GM19099 (cell line): ENCODE data around the gene OR52I1.

Source experiments
- POLR2A ChIP-seq: IDR thresholded peaks from 3 replicates; pipeline ENCODE4 v1.6.1; 2011; ENCODE audit warnings: low read depth; ENCODE audit not compliant: insufficient read length; ENCODE audit errors: extremely low read depth

Gene OR52I1

DNA sequence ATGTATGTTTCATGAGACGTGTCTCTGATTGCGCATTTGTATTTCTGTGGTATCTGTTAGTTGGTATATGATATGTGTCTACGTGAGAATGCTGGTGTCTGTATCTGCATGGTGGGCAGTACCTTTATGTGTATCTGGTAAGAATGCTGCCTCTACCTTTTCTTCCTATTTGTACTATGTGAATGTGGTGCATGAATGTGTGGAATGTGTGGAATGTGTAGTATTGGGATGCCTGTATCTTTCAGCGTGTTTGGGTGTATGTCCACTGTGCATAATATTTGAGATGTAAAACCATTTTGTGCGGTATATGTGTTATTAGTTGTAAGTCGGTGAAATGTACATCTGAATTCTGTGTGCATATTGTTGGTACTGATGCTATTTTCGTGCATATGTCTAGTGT, 47.7 kb downstream of the OR52I1 start:
- TF ChIP-seq POLR2A, result no peak

DNA sequence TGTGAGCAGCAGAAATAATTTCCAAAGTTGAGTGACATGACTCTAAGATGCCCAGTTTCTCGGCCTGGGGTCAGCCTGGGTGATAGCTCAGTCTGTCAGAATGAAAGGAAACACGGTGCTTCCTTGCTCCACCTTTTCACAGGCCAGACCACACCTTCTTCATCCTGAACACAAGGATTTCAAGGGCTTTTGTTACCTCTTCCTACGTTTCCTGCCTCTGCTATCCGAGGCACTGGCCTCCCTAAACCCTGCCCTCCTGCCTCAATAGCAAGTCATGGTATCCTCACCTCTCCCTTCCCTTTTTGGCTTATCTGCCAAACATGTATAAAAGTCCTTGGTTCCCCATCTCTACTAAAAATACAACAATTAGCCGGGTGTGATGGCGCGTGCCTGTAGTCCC, 48.2 kb downstream of the OR52I1 start:
- TF ChIP-seq POLR2A, result no peak

DNA sequence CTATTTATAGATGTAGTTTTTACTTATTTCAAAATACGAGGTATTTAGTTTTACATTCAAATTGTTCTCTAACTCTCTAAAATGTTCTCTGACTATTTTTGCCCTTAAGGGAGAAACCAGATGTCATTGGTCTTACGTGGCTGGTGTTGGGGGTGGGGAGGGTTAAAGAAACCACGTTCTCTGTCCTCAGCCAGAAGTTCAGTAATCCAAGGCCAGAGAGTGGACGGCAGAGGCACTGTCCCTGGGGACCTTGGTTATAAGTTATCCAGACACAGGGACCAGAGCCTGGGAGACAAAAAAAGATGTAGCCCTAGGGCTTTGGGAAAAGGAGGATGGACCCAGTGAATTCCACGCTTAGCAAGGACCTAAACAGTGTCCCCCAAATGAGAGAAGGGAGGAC, 49.2 kb downstream of the OR52I1 start:
- no peak for TF ChIP-seq POLR2A

DNA sequence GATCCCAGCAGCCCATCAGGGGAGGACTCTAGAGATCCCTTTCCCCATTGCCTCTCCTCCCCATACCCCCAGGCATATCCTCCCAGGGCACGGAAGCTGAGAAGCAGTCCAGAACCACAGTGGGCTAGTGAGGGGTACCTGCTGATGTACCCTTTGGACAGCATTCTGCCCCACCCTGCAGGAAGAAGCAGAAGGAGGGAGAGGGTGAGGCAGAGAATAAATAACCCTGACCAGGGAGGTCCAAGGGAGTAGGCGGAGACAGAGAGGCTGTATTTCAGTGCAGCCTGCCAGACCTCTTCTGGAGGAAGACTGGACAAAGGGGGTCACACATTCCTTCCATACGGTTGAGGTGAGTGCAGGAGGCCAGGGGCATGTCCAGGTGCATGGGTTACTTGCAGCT, 49.8 kb downstream of the OR52I1 start, which contains the start of gene OR51E1:
Gene OR51E1, plus strand, starts transcription at position 301 of the 400 bp plus-strand sequence. CDS start 8,545 bp downstream, outside the sequence.
- no peak for TF ChIP-seq POLR2A

DNA sequence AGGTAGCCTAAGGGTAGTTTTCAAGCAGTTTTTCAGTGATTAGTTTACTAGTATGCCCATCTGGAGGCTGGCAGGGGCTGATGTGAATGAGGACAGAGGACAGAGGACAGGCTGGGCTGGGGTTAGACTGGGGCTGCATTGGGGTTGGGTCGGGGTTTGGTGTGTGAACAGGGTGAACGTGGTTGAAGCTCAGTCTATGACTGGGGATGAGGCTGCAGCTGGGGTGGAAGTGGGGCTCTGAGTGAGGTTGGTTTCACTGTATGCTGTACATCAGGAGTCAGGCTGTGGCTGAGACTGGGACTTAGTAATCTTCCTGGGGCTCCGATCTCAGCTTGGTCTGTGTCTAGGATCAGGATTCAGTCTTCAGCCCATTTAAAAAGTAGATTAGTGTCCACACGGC, 50.4 kb downstream of the OR52I1 start:
- no peak for TF ChIP-seq POLR2A
